NT2/D1 (cell line): ENCODE data around the gene CLASP1.

Source experiments
- SUZ12 ChIP-seq: IDR thresholded peaks from 2 replicates; pipeline ENCODE4 v1.6.1; 2011; ENCODE audit not compliant: insufficient read length, insufficient read depth; ENCODE audit errors: extremely low read depth
- YY1 ChIP-seq: IDR thresholded peaks from 2 replicates; pipeline ENCODE4 v1.6.1; 2011; ENCODE audit not compliant: insufficient read length, insufficient read depth
- ZNF274 ChIP-seq: IDR thresholded peaks from 2 replicates; pipeline ENCODE4 v1.6.1; 2011; ENCODE audit warnings: mild to moderate bottlenecking, low read depth, low read length

GRCh38 chr2:121468936-121469335, 180.3 kb downstream of the CLASP1 start:
- TF ChIP-seq SUZ12 (no peak), ZNF274 (no peak), YY1 (no peak)
